Smooth muscle cell (in vitro differentiated cells): ENCODE results near the gene OR10R2. TPM values are rescaled to one million over a fixed set of nuclear protein-coding genes. Genes with fewer than 3 reads are reported as not detected.

Source experiments
- DNase-seq: peaks from one replicate; lab custom pipeline; 2025; ENCODE audit not compliant: unreplicated experiment; lab: John Stamatoyannopoulos, UW
- H2AFZ ChIP-seq: fragments of 200-600 bp; sonication (generic); 2 replicates; pipeline ENCODE4 v1.6.0; 2016; ENCODE audit warnings: antibody characterized with exemption, low read depth, mild to moderate bottlenecking
- H3F3A ChIP-seq: fragments of 200-600 bp; sonication (generic); 2 replicates; pipeline ENCODE4 v1.6.0; 2017; ENCODE audit warnings: antibody characterized with exemption, low read depth
- H3K27ac ChIP-seq: fragments of 200-600 bp; sonication (generic); 2 replicates; pipeline ENCODE4 v1.5.1; 2016; ENCODE audit warnings: low read depth, mild to moderate bottlenecking
- H3K27me3 ChIP-seq: fragments of 200-600 bp; sonication (generic); 2 replicates; pipeline ENCODE4 v1.6.1; 2016; ENCODE audit warnings: low read depth, mild to moderate bottlenecking
- H3K36me3 ChIP-seq: fragments of 200-600 bp; sonication (generic); 2 replicates; pipeline ENCODE4 v1.5.1; 2016; ENCODE audit warnings: low read depth
- H3K4me1 ChIP-seq: fragments of 200-600 bp; sonication (generic); 2 replicates; pipeline ENCODE4 v1.5.1; 2016; ENCODE audit warnings: low read depth
- H3K4me2 ChIP-seq: fragments of 200-600 bp; sonication (generic); 2 replicates; pipeline ENCODE4 v1.6.0; 2016; ENCODE audit warnings: mild to moderate bottlenecking
- H3K4me3 ChIP-seq: fragments of 200-600 bp; sonication (generic); 2 replicates; pipeline ENCODE4 v1.5.1; 2016; ENCODE audit warnings: mild to moderate bottlenecking
- H3K79me2 ChIP-seq: fragments of 200-600 bp; sonication (generic); 2 replicates; pipeline ENCODE4 v1.6.0; 2016; ENCODE audit warnings: low read depth, mild to moderate bottlenecking
- H3K9ac ChIP-seq: fragments of 200-600 bp; sonication (generic); 2 replicates; pipeline ENCODE4 v1.6.0; 2016; ENCODE audit warnings: low read depth
- H3K9me3 ChIP-seq: fragments of 200-600 bp; sonication (generic); replicated peaks from 2 replicates; pipeline ENCODE4 v1.5.1; 2016; ENCODE audit warnings: low read depth
- H4K20me1 ChIP-seq: fragments of 200-600 bp; sonication (generic); 2 replicates; pipeline ENCODE4 v1.6.0; 2016; ENCODE audit warnings: low read depth
- WGBS: methylation state at CpG from one replicate; pipeline ENCODE4 v1.1.7; 2016; ENCODE audit warnings: low lambda C conversion rate; 5-methylcytosine and 5-hydroxymethylcytosine counted together
- polyA plus RNA-seq: library from polyadenylated mRNA; unstranded; fragments of >200 nt; fragmentation: Nextera tagmentation; extraction: Ambion mirVana; gene quantifications from 2 replicates; pipeline ENCODE4 v1.2.1, GENCODE V29; 2016
- total RNA-seq: library from RNA; depleted of rRNA; stranded (reverse); fragments of >200 nt; gene quantifications from 2 replicates; pipeline ENCODE4 v1.2.3, GENCODE V29; 2014
- TF ChIP-seq, protein P1 (sequence below): fragments of 200-600 bp; sonication (generic); IDR thresholded peaks from 2 replicates; pipeline ENCODE4 v1.5.1; 2017; ENCODE audit warnings: borderline replicate concordance, mild to moderate bottlenecking, antibody characterized with exemption; ENCODE audit not compliant: insufficient read depth, poor library complexity, severe bottlenecking

Gene OR10R2
- total and polyA plus RNA-seq, 2 experiments from 2014 or later, result not detected

DNA sequence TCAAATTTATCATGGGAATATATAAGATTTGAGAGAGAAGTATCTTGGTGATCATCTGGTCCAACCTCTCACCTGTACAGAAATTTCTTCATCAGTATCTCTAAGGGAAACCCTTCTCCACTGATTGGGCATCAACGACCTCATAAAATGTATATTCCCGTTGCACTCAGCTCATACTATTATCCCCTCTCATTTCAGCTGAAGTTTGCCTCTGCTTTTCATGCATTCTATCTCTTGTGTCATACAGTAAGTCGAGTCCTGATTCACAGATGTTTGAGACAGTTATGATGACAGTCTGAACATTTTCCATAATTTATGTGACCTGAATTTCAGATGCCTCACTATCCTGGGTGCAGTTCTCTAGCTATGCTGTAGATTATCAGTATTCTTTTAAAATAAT is 21.0 kb downstream of the OR10R2 start:
- H2AFZ ChIP-seq, result no peak overlapping the region
- no peak overlapping the region for H3K4me2 ChIP-seq
- WGBS, result 81% methylated on average over 3 of the region's 3 CpGs
- H3F3A ChIP-seq, result no peaks in the 10 kb centered on the region
- H3K36me3 ChIP-seq, result no peaks in the 10 kb centered on the region
- H3K27ac ChIP-seq, result no peak overlapping the region
- TF ChIP-seq, protein P1, sequence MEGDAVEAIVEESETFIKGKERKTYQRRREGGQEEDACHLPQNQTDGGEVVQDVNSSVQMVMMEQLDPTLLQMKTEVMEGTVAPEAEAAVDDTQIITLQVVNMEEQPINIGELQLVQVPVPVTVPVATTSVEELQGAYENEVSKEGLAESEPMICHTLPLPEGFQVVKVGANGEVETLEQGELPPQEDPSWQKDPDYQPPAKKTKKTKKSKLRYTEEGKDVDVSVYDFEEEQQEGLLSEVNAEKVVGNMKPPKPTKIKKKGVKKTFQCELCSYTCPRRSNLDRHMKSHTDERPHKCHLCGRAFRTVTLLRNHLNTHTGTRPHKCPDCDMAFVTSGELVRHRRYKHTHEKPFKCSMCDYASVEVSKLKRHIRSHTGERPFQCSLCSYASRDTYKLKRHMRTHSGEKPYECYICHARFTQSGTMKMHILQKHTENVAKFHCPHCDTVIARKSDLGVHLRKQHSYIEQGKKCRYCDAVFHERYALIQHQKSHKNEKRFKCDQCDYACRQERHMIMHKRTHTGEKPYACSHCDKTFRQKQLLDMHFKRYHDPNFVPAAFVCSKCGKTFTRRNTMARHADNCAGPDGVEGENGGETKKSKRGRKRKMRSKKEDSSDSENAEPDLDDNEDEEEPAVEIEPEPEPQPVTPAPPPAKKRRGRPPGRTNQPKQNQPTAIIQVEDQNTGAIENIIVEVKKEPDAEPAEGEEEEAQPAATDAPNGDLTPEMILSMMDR, result no peak
- no peak overlapping the region for H3K4me3 ChIP-seq
- no peaks in the 10 kb centered on the region for H4K20me1 ChIP-seq
- H3K4me1 ChIP-seq, result no peaks in the 10 kb centered on the region
- H3K79me2 ChIP-seq, result no peaks in the 10 kb centered on the region
- H3K9me3 ChIP-seq, result no peaks in the 10 kb centered on the region
- H3K27me3 ChIP-seq, result no peaks in the 10 kb centered on the region
- no peak overlapping the region for H3K9ac ChIP-seq
- no peak for DNase-seq

DNA sequence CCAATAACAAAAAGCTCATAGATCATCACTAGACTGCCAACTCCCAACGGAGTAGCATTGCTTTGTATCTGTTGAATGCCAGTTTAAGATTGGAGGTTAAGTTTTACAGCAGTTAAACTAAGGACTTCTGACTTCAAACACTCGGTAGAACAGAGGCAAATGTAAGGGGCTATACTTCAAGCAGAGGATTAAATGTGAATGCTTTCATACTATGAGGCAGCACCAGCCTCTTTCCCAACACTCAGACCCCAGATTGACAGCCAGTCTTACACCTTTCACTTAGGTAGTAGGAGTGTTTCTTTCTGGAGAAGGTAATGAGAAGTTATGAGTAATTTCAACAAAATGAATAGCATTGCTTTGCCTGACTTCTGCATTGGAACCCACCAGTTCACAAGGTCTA is 22.8 kb downstream of the OR10R2 start:
- Histone ChIP-seq H4K20me1 (no peaks in the 10 kb centered on the region), H3K27me3 (no peaks in the 10 kb centered on the region)
- 69% methylated on average over 2 of the region's 2 CpGs for WGBS

DNA sequence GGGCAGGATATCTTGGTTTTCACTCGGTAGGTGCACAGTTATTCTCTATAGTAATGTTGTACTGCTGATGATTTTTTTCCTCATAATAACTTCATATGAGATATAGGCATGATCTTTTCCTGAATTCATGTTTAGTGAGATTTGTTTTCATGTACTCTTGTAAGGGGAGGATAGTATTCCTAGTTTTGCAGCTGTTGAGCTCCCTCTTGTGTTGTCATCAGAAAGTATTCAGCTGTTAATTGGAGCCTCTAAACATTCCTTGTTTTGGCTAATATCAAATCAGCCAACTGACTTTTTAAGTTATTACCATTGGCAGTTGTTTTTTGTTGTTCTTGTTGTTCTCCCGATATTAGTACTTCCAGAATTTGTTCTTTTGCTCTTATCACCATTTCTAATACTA is 24.4 kb downstream of the OR10R2 start:
- no peak overlapping the region for H2AFZ ChIP-seq
- H3K4me3 ChIP-seq, result no peak overlapping the region
- H3K9me3 ChIP-seq, result no peaks in the 10 kb centered on the region
- H3F3A ChIP-seq, result no peaks in the 10 kb centered on the region
- no peak overlapping the region for H3K4me2 ChIP-seq
- no peak overlapping the region for H3K9ac ChIP-seq
- H3K36me3 ChIP-seq, result no peaks in the 10 kb centered on the region
- H3K27ac ChIP-seq, result no peak overlapping the region
- TF ChIP-seq, protein P1, result peak; percentile 41
- no peaks in the 10 kb centered on the region for H3K27me3 ChIP-seq
- H4K20me1 ChIP-seq, result no peaks in the 10 kb centered on the region
- DNase-seq, result no peak
- no peaks in the 10 kb centered on the region for H3K4me1 ChIP-seq
- no peaks in the 10 kb centered on the region for H3K79me2 ChIP-seq
- WGBS, result 45% methylated on average over 2 of the region's 2 CpGs

More for the DNA sequence above, 22.8 kb downstream of the OR10R2 start:
- Histone ChIP-seq H3F3A (no peaks in the 10 kb centered on the region), H3K4me2 (no peak overlapping the region), H3K27ac (no peak overlapping the region), H3K36me3 (no peaks in the 10 kb centered on the region), H3K9me3 (no peaks in the 10 kb centered on the region), H3K4me3 (no peak overlapping the region), H3K79me2 (no peaks in the 10 kb centered on the region), H2AFZ (no peak overlapping the region), H3K9ac (no peak overlapping the region), H3K4me1 (no peaks in the 10 kb centered on the region)
- TF ChIP-seq, protein P1, result no peak
- no peak for DNase-seq

DNA sequence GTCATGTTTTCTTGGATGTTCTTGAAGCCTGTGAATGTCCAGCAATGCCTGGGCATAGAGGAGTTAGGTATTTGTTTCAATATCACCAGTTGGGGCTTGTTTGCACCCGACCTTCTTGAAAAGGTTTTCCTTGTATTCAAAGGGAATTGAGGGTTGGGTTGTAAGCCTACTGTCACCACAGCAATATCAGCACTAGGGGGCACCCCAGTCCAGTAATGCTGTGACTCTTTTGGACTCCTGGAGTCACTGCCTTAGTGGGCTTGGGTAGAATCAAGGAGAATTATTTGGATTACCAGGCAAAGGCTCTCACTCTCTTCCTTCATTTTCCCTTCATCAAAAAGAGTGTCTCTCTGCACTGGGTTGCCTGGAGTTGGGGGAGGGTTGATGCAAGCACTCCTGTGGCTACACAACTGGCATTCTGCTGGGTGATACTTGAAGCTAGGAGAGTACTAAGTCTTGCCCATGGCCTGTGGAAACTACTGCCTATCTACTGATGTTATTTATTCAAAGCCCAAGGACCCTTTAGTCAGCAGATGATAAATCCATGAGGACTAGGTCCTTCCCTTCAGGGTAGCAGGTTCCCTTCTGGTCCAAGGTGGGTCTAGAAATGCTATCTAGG is 34.5 kb downstream of the OR10R2 start:
- 56% methylated on average over 1 of the region's 1 CpG for WGBS
- Histone ChIP-seq H3K9ac (no peak overlapping the region), H3K4me1 (peaks cover 6% of the 10 kb centered on the region), H2AFZ (no peak overlapping the region), H3F3A (no peaks in the 10 kb centered on the region), H4K20me1 (no peaks in the 10 kb centered on the region), H3K9me3 (no peaks in the 10 kb centered on the region), H3K79me2 (no peaks in the 10 kb centered on the region), H3K27me3 (no peaks in the 10 kb centered on the region), H3K4me2 (no peak overlapping the region), H3K36me3 (no peaks in the 10 kb centered on the region), H3K4me3 (no peak overlapping the region), H3K27ac (no peak overlapping the region)
- DNase-seq, result no peak
- TF ChIP-seq, protein P1, result peak; percentile 57
